SU-DHL-6 (cell line): ENCODE measurements around the gene MEAK7.

Experiments
- H2AFZ ChIP-seq: fragments of 200-600 bp; sonication (generic); 2 replicates; pipeline ENCODE4 v1.6.1; 2014; ENCODE audit warnings: low read depth, mild to moderate bottlenecking, moderate library complexity, mixed read lengths, antibody characterized with exemption, low read length; ENCODE audit not compliant: severe bottlenecking
- H3F3A ChIP-seq: fragments of 200-600 bp; shearing (Covaris generic); 2 replicates; pipeline ENCODE4 v1.6.0; 2016; ENCODE audit warnings: antibody characterized with exemption, mild to moderate bottlenecking; ENCODE audit not compliant: insufficient read depth
- H3K27ac ChIP-seq: fragments of 200-600 bp; sonication (generic); 2 replicates; pipeline ENCODE4 v1.5.1; 2016; ENCODE audit warnings: low read depth, mild to moderate bottlenecking, low read length, moderate library complexity, mixed read lengths
- H3K27me3 ChIP-seq: fragments of 200-600 bp; sonication (generic), shearing (Covaris generic); 2 replicates; pipeline ENCODE4 v1.6.0; 2014; ENCODE audit warnings: mild to moderate bottlenecking, low read length
- H3K36me3 ChIP-seq: fragments of 200-600 bp; sonication (generic); 2 replicates; pipeline ENCODE4 v1.6.1; 2014; ENCODE audit warnings: mild to moderate bottlenecking, low read length, mixed read lengths
- H3K4me2 ChIP-seq: fragments of 300-600, 200-600 bp; shearing (Covaris generic), sonication (generic); 2 replicates; pipeline ENCODE4 v1.6.0; 2014; ENCODE audit warnings: low read length, low read depth, mild to moderate bottlenecking; ENCODE audit not compliant: poor library complexity, severe bottlenecking
- H3K4me3 ChIP-seq: fragments of 200-600 bp; sonication (generic); 2 replicates; pipeline ENCODE4 v1.5.1; 2014; ENCODE audit warnings: antibody characterized with exemption, low read length, mild to moderate bottlenecking, mixed read lengths; ENCODE audit not compliant: insufficient read depth, poor library complexity, severe bottlenecking
- H3K79me2 ChIP-seq: fragments of 200-600 bp; sonication (generic); 2 replicates; pipeline ENCODE4 v1.6.1; 2014; ENCODE audit warnings: mild to moderate bottlenecking, low read length, moderate library complexity; ENCODE audit not compliant: insufficient read depth
- H3K9ac ChIP-seq: fragments of 200-600 bp; sonication (generic); 2 replicates; pipeline ENCODE4 v1.7.0; 2014; ENCODE audit warnings: mild to moderate bottlenecking, low read length
- H3K9me2 ChIP-seq: fragments of 200-600 bp; sonication (generic); replicated peaks from 2 replicates; pipeline ENCODE4 v1.6.1; 2014; ENCODE audit warnings: low read length; ENCODE audit not compliant: insufficient read depth
- H3K9me3 ChIP-seq: fragments of 200-600 bp; sonication (generic); 2 replicates; pipeline ENCODE4 v1.6.1; 2014; ENCODE audit warnings: low read length, mixed read lengths; ENCODE audit not compliant: insufficient read depth
- H4K20me1 ChIP-seq: fragments of 200-600 bp; sonication (generic); 2 replicates; pipeline ENCODE4 v1.6.1; 2014; ENCODE audit warnings: low read depth, mild to moderate bottlenecking, antibody characterized with exemption, low read length, moderate library complexity, mixed read lengths
- CTCF ChIP-seq: fragments of 200-600 bp; sonication (generic); IDR thresholded peaks from one replicate; pipeline ENCODE4 v1.5.1; 2017; ENCODE audit warnings: antibody characterized with exemption, mild to moderate bottlenecking, low read length, moderate library complexity; ENCODE audit not compliant: insufficient read depth, poor library complexity, severe bottlenecking
- EZH2phosphoT487 ChIP-seq: fragments of 200-600 bp; sonication (generic), shearing (Covaris generic); conservative IDR thresholded peaks from 2 replicates; pipeline ENCODE4 v1.6.1; 2018; ENCODE audit warnings: mild to moderate bottlenecking, antibody characterized with exemption, low read length, moderate library complexity, mixed read lengths

The MEAK7 gene

GRCh38 chr16:84489131-84489530 is 15.3 kb downstream of the MEAK7 start:
- Histone ChIP-seq H3K36me3 (peaks cover 15% of the 10 kb centered on the region), H3K9me2 (no peaks in the 10 kb centered on the region)
- TF ChIP-seq EZH2phosphoT487: no peak

GRCh38 chr16:84487358-84487757 is 17.1 kb downstream of the MEAK7 start:
- H3K27ac ChIP-seq: no peak overlapping the region
- H3K9me3 ChIP-seq: no peaks in the 10 kb centered on the region
- no peak for TF ChIP-seq EZH2phosphoT487
- no peak for TF ChIP-seq CTCF
- no peak overlapping the region for H3K9ac ChIP-seq
- no peak overlapping the region for H3K4me3 ChIP-seq
- no peaks in the 10 kb centered on the region for H3K79me2 ChIP-seq
- H4K20me1 ChIP-seq: no peaks in the 10 kb centered on the region
- no peaks in the 10 kb centered on the region; the same call in 1 of the 2 replicates for H3K36me3 ChIP-seq
- no peaks in the 10 kb centered on the region for H3K27me3 ChIP-seq
- H3K9me2 ChIP-seq: no peaks in the 10 kb centered on the region
- H3K4me2 ChIP-seq: no peak overlapping the region
- H2AFZ ChIP-seq: no peak overlapping the region
- no peaks in the 10 kb centered on the region for H3F3A ChIP-seq

More at GRCh38 chr16:84489131-84489530, 15.3 kb downstream of the MEAK7 start:
- Histone ChIP-seq H3K4me3 (no peak overlapping the region), H3F3A (no peaks in the 10 kb centered on the region), H3K9ac (no peak overlapping the region), H2AFZ (no peak overlapping the region), H3K4me2 (no peak overlapping the region), H3K27me3 (no peaks in the 10 kb centered on the region), H3K9me3 (peaks cover 12% of the 10 kb centered on the region), H3K79me2 (no peaks in the 10 kb centered on the region), H4K20me1 (no peaks in the 10 kb centered on the region), H3K27ac (no peak overlapping the region)

GRCh38 chr16:84486551-84487235 is 17.8 kb downstream of the MEAK7 start:
- Histone ChIP-seq H3K4me3 (no peak overlapping the region), H3K9me2 (no peaks in the 10 kb centered on the region), H3K27ac (no peak overlapping the region), H3K36me3 (no peaks in the 10 kb centered on the region), H3K9me3 (no peaks in the 10 kb centered on the region), H4K20me1 (no peaks in the 10 kb centered on the region), H3K79me2 (no peaks in the 10 kb centered on the region), H3K27me3 (no peaks in the 10 kb centered on the region), H2AFZ (no peak overlapping the region), H3F3A (no peaks in the 10 kb centered on the region), H3K9ac (no peak overlapping the region), H3K4me2 (no peak overlapping the region)
- TF ChIP-seq CTCF: no peak
- no peak for TF ChIP-seq EZH2phosphoT487

- Histone ChIP-seq H3K9ac (no peak overlapping the region), H3K4me2 (no peak overlapping the region), H2AFZ (no peak overlapping the region), H3K9me2 (no peaks in the 10 kb centered on the region), H3K9me3 (no peaks in the 10 kb centered on the region), H4K20me1 (no peaks in the 10 kb centered on the region), H3K4me3 (no peak overlapping the region), H3K36me3 (no peaks in the 10 kb centered on the region), H3K79me2 (no peaks in the 10 kb centered on the region), H3F3A (no peaks in the 10 kb centered on the region), H3K27ac (no peak overlapping the region), H3K27me3 (no peaks in the 10 kb centered on the region)
- no peak for TF ChIP-seq EZH2phosphoT487
- no peak for TF ChIP-seq CTCF
Observed at GRCh38 chr16:84486126-84486525, 18.3 kb downstream of the MEAK7 start.
